Right renal pelvis (tissue), 4 donors: ENCODE results near the gene RGS12. TPM values are rescaled to one million over a fixed set of nuclear protein-coding genes. Genes with fewer than 3 reads are reported as not detected.

Source experiments
- DNase-seq, 4 donors: peaks; one replicate each; pipeline ENCODE4 v3.0.0-alpha.2; 2013; ENCODE audit warnings: low read depth in 4 of 4, low spot score in 3 of 4, missing footprints in 1 of 4
- polyA plus RNA-seq, 4 donors: library from polyadenylated mRNA; unstranded; fragments of 120-200 nt; gene quantifications; one replicate each; pipeline ENCODE4 v1.2.1, GENCODE V29; 2013; ENCODE audit not compliant: insufficient read length in 4 of 4

The RGS12 gene
- polyA plus RNA-seq, 4 donors: 36.3 to 49.6 (median 42.8) TPM

- DNase-seq: no peak
Measured at GRCh38 chr4:3252831-3253641, 39.8 kb upstream of the RGS12 start.

- DNase-seq: no peak
Measured at GRCh38 chr4:3253808-3254207, 39.0 kb upstream of the RGS12 start.

GRCh38 chr4:3254302-3255131 lies 38.3 kb upstream of the RGS12 start:
- DNase-seq: no peak

GRCh38 chr4:3255611-3256186 lies 37.1 kb upstream of the RGS12 start:
- no peak for DNase-seq

- no peak for DNase-seq
Measured at GRCh38 chr4:3256230-3257102, 36.4 kb upstream of the RGS12 start.

- DNase-seq: no peak
Measured at GRCh38 chr4:3257103-3257555, 35.7 kb upstream of the RGS12 start.

- no peak for DNase-seq
Measured at GRCh38 chr4:3257556-3258482, 35.0 kb upstream of the RGS12 start.

- DNase-seq: no peak
Measured at GRCh38 chr4:3261411-3262207, 31.2 kb upstream of the RGS12 start.

GRCh38 chr4:3262208-3263052 lies 30.4 kb upstream of the RGS12 start:
- no peak for DNase-seq

- DNase-seq: no peak
Measured at GRCh38 chr4:3263053-3263875, 29.6 kb upstream of the RGS12 start.

GRCh38 chr4:3263876-3264193 lies 29.0 kb upstream of the RGS12 start:
- DNase-seq: no peak

- DNase-seq: no peak
Measured at GRCh38 chr4:3266076-3266475, 26.7 kb upstream of the RGS12 start.

GRCh38 chr4:3267576-3268394 lies 25.0 kb upstream of the RGS12 start:
- DNase-seq: no peak

- no peak for DNase-seq
Measured at GRCh38 chr4:3268395-3269104, 24.3 kb upstream of the RGS12 start.
